ENCODE results near the gene PRIM2.
A peak's percentile ranks its signal among the peaks of the same experiment; 100 is the strongest.
"Not testable (repeated sequence)": the region's sequence is repeated elsewhere in the genome, so short reads cannot be mapped to it uniquely, and the experiment has no call there.

The PRIM2 gene

DNA sequence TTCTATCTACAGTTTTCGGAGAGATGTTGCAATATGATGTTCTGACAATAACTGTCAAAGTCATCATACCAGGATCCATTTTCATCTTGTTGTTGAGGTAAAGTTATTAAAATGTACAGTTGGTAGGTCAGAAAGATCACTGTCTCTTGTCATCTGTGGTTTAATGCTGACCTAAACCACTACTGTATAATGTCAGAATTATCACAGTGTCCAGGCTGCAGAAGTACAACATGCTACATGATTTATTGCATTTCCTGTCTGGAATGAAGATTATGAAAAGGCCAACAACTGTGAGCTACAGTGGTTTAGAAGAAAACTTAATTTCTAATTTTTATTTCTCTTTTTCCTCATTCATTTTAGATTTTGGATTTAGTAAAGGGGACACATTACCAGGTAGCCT is 314.3 kb downstream of the PRIM2 start:
- not testable (repeated sequence) for DNase-seq

DNA sequence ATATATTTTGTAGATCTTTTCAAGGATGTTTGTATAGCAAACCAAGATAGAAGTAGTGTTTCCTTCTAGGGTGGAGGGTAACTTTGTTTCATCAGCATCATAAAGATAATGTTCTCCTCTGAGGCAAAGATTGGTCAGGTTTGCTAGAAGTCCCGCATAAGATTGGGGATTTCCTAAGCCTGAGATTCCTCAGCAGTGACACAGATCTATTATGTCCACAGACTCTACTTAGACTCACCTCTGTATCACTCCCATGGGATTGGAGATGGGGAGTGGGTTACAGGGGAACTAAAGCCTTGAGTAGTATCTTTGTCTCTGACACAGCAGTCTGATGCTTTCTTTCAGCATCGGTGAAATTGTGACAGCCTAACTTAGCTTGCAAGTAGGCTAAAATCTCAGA is 341.1 kb downstream of the PRIM2 start:
- not testable (repeated sequence) for DNase-seq

DNA sequence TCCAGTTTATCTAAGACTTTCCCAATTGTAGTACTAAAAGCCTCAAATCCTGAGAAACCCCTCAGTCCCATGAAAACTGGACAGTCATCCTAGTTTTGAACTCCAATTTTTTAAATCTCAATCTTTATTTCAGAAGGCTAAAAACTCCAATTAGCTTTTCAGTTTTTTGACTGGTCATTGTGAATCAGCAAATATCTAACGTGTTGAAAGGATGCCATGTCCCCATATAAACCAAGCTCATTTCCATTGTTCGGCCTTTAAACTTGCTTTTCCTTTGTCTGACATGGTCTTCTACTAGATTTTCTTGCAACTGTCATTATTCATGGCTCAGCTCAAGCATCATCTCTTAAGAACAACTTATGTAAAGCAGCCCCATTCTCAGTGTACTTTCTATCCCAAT is 342.4 kb downstream of the PRIM2 start:
- DNase-seq = not testable (repeated sequence)

DNA sequence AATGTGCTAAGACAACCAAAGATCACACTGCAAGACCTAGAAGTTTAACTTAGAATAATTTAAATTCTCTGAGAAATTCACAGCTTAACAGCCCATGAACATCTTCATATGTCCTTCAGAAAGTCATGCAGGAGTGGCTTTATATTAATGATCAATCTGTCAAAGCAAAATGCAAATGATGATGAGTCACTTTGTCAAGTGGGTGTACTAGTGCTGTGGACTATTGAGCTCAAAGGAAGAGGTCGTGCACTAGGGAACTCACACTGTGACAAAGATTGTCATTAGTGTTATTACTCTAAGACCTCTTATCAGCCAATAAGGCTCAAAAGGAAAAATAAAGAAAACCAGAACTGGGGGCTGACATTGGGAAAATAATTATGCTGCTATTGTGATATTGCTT is 343.5 kb downstream of the PRIM2 start:
- not testable (repeated sequence) for DNase-seq

DNA sequence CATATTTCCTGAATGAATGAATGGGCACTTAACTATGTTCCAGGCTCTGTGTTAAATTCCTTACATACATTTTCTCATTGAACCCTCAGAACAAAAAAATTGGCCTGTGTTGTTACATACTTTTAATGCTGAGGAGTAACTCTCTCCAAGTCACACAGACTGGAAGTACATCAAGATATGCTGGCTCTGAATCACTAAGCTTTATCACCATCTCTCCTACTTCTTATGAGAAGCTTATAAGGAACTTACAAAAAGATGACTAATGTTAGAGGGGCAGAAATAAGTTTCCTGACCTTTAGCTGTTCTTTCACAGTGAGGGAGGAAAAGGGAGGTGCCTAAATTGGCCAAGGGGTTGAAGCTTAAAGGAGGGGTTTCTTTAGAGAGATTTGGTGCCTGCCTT is 350.7 kb downstream of the PRIM2 start:
- not testable (repeated sequence) for DNase-seq

DNA sequence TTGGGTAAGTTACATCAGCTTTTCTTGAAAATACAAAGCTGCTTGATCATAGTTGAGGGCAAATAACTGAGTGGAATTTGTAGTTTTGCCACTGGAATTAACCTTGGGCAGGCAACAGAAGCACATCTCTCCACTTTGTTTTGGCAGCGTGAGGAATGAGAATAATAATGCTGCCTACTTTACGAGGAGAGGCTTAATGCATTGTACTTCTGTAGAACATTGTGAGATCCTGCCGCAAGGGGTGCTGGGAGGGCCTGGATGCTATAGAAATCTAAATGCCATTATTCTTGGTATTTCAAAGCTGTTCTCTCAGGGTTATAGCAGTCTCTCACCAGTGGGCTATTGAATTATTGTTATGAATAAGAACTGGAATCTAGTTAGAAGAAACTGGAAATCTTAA is 353.8 kb downstream of the PRIM2 start:
- not testable (repeated sequence) for DNase-seq

DNA sequence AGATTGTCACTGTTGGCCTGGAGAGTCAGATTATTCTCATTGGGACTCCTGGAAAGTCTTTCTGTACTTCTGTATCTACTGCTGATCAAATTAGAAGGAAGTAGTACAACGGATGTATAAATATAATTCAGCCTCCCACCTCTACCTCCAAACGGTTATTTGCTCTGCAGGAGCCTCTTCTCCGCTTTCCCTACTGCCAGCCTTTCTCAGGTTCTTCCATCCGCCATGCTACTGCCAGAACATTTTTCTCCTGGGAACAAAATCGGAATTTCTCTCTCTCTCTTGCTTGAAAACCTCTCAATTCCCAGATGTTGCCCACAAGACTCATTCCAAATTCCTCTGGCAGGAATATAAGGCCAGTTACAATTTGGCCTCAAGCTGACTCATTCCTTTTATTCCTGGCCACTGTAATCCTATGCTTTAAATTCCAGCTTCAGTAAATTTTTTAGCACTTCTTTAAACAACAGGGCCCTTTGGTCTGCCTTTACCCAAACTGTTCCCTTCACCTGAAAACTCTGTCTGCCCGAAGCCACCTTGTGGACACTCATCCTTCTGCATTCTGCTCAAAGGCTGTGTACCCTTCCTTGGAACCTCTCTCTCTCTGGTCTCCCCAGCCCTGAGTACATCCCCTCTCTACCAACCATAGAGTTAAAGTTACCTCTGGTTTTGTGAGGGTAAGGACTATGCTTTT is 354.7 kb downstream of the PRIM2 start:
- not testable (repeated sequence) for DNase-seq

DNA sequence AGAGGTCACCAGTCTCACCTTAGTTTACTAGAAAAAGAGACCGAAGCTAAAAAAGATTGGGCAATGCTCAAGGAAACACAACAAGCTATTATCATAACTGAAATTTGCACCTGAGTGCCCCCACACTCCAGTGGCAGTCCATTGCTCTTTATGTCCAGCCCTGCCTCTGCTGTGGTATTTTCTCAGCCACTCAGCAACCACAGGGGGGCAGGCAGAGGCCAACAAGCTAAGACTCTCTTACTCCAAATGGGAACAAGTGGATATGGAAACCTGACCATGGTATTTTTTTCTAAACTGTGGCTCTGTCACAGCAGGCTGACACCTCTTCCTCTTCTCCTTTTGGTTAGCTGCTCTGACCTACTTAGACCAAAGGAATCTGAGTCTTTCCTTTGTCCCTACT is 355.9 kb downstream of the PRIM2 start:
- peak; percentile 1 for DNase-seq

DNA sequence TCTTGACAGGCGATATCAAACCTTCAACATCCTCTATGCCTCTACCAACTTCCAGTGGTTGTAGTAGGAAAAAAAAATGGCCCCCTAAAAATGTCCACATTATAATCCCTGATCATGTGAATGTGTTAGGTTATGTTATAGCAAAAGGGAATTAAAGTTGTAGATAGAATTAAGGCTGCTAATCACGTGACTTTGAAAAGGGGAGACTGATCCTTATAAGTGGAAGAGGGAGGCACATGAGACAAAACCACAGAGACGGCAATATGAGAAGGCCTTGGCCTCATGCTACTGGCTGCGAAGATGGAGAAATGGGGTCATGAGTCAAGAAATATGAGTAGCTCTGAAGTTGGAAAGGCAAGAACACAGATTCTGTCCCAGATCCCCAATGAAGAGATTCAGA is 358.0 kb downstream of the PRIM2 start:
- not testable (repeated sequence) for DNase-seq

DNA sequence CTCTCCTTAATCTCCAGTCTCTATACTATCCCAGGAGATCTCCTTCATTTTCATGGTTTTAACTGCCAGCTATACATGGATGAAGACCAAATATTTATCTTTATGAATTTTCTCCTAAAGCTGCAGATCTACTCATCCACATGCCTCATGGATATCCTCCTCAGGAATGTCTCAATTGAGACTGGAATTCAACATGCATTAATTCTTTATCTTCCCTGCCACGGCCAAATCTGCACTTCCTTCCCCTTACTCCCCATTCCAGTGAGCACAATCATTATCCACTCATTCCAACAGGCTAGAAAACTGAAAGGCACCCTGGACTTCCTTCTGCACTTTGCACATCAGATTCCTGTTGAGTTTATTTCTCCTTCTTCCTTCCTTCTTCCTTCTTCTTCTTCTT is 379.0 kb downstream of the PRIM2 start:
- DNase-seq = not testable (repeated sequence)

All from NCI-H146 (cell line).